ENCODE measurements around the gene COMTD1.

Gene COMTD1

GRCh38 chr10:75236178-75236825, 545 bp upstream of the COMTD1 start:
- TF ChIP-seq CTCF (IDR thresholded peaks at IDR 0.05): peak; percentile 32
- Mint-ChIP-seq H3K36me3 (ENCODE audit: low read depth) (peaks cover 17% of the 10 kb centered on the region), H3K27me3 (ENCODE audit: low read depth, poor library complexity) (peaks cover 6% of the 10 kb centered on the region), H3K9me3 (no peaks in the 10 kb centered on the region), H3K4me3 (no peak overlapping the region), H3K27ac (no peak overlapping the region), H3K4me1 (peaks cover 36% of the 10 kb centered on the region)
- DNase-seq: no peak

GRCh38 chr10:75234683-75235374, 928 bp downstream of the COMTD1 start:
- peak overlapping the region; percentile 73 for H3K4me3 Mint-ChIP-seq
- peaks cover 28% of the 10 kb centered on the region for H3K36me3 Mint-ChIP-seq (ENCODE audit: low read depth)
- TF ChIP-seq CTCF (IDR thresholded peaks at IDR 0.05): no peak
- H3K4me1 Mint-ChIP-seq: peaks cover 42% of the 10 kb centered on the region
- H3K9me3 Mint-ChIP-seq: no peaks in the 10 kb centered on the region
- peak; percentile 68 for DNase-seq
- peaks cover 4% of the 10 kb centered on the region for H3K27me3 Mint-ChIP-seq (ENCODE audit: low read depth, poor library complexity)
- no peak overlapping the region for H3K27ac Mint-ChIP-seq

- peaks cover 3% of the 10 kb centered on the region for H3K27me3 Mint-ChIP-seq (ENCODE audit: low read depth, poor library complexity)
- TF ChIP-seq CTCF (IDR thresholded peaks at IDR 0.05): no peak
- DNase-seq: peak; percentile 98
- peak overlapping the region; percentile 73 for H3K4me3 Mint-ChIP-seq
- H3K36me3 Mint-ChIP-seq (ENCODE audit: low read depth): peaks cover 29% of the 10 kb centered on the region
- H3K4me1 Mint-ChIP-seq: peaks cover 37% of the 10 kb centered on the region
- no peaks in the 10 kb centered on the region for H3K9me3 Mint-ChIP-seq
- no peak overlapping the region for H3K27ac Mint-ChIP-seq
Observed at GRCh38 chr10:75234017-75234682, 1.6 kb downstream of the COMTD1 start.

- H3K27me3 Mint-ChIP-seq (ENCODE audit: low read depth, poor library complexity): peaks cover 3% of the 10 kb centered on the region
- peak overlapping the region; percentile 73 for H3K4me3 Mint-ChIP-seq
- H3K27ac Mint-ChIP-seq: no peak overlapping the region
- peaks cover 35% of the 10 kb centered on the region for H3K4me1 Mint-ChIP-seq
- TF ChIP-seq CTCF (IDR thresholded peaks at IDR 0.05): no peak
- DNase-seq: no peak
- H3K36me3 Mint-ChIP-seq (ENCODE audit: low read depth): peaks cover 34% of the 10 kb centered on the region
- H3K9me3 Mint-ChIP-seq: no peaks in the 10 kb centered on the region
Observed at GRCh38 chr10:75233444-75234016, 2.2 kb downstream of the COMTD1 start.

- Mint-ChIP-seq H3K9me3 (no peaks in the 10 kb centered on the region), H3K27ac (no peak overlapping the region), H3K4me1 (peaks cover 38% of the 10 kb centered on the region), H3K4me3 (no peak overlapping the region), H3K36me3 (ENCODE audit: low read depth) (peaks cover 40% of the 10 kb centered on the region), H3K27me3 (ENCODE audit: low read depth, poor library complexity) (no peaks in the 10 kb centered on the region)
- TF ChIP-seq CTCF (IDR thresholded peaks at IDR 0.05): no peak
- no peak for DNase-seq
Observed at GRCh38 chr10:75231672-75232581, 3.8 kb downstream of the COMTD1 start.
